Measurements from ENCODE around the gene PNO1.

The PNO1 gene

GRCh38 chr2:68124321-68124720 lies 33.4 kb upstream of the PNO1 start:
- Histone ChIP-seq H3K4me3 (ENCODE audit: low read depth, low read length) (no peak overlapping the region), H3K4me1 (ENCODE audit: control insufficient read depth, insufficient read depth, low read length) (peaks cover 6% of the 10 kb centered on the region; the same call in 1 of the 2 replicates), H3K36me3 (ENCODE audit: control insufficient read depth in 2 of 2, insufficient read depth in 1 of 2, low read length in 2 of 2) (no peaks in the 10 kb centered on the region), H3K27ac (ENCODE audit: extremely low read depth, low read depth, low read length) (no peak overlapping the region), H3K9me3 (ENCODE audit: control insufficient read depth, insufficient read depth, low read depth, low read length) (no peaks in the 10 kb centered on the region)
- ChIA-PET CTCF (interaction anchor here (1.1 to 2.9 kb wide), 3 partner anchors 42 to 317 kb away, joined by 4 to 27 read pairs (median 9); no protein-coding TSS in a partner anchor), POLR2A (no interaction called here)
- TF ChIP-seq ZNF274 (IDR thresholded peaks at IDR 0.05; ENCODE audit: low read length) = no peak
- TF ChIP-seq ZNF274 (tag by site-specific recombination; IDR thresholded peaks at IDR 0.05; ENCODE audit: borderline replicate concordance) = no peak
- TF ChIP-seq ZNF2 (tag by site-specific recombination; IDR thresholded peaks at IDR 0.05) = no peak
- TF ChIP-seq PBX3 (CRISPR knock-in tag; IDR thresholded peaks at IDR 0.05) = no peak
- TF ChIP-seq ZBTB21 (tag by site-specific recombination; IDR thresholded peaks at IDR 0.05) = no peak
- TF ChIP-seq ZBTB17 (tag by site-specific recombination; IDR thresholded peaks at IDR 0.05) = no peak
- no peak for TF ChIP-seq OSR2 (tag by site-specific recombination; IDR thresholded peaks at IDR 0.05)
- TF ChIP-seq REST (tag by site-specific recombination; IDR thresholded peaks at IDR 0.05) = no peak
- no peak for TF ChIP-seq ZBTB8A (tag by site-specific recombination; IDR thresholded peaks at IDR 0.05)

GRCh38 chr2:68125821-68126220 lies 31.9 kb upstream of the PNO1 start:
- ChIA-PET POLR2A (interaction anchor here (0.6 kb wide), 1 partner anchor 57 kb away, joined by 3 read pairs; no protein-coding TSS in a partner anchor), CTCF (interaction anchor here (0.6 to 1.2 kb wide), 2 partner anchors 167 to 232 kb away, joined by 3 to 7 read pairs; no protein-coding TSS in a partner anchor)
- peaks cover 4% of the 10 kb centered on the region; the same call in 1 of the 2 replicates for H3K4me1 ChIP-seq (ENCODE audit: control insufficient read depth, insufficient read depth, low read length)
- no peak overlapping the region for H3K27ac ChIP-seq (ENCODE audit: extremely low read depth, low read depth, low read length)
- TF ChIP-seq ZNF473 (tag by site-specific recombination; IDR thresholded peaks at IDR 0.05) (no peak), ZNF549 (tag by site-specific recombination; IDR thresholded peaks at IDR 0.05) (no peak), ZNF596 (tag by site-specific recombination; IDR thresholded peaks at IDR 0.05) (no peak), PRDM2 (tag by site-specific recombination; IDR thresholded peaks at IDR 0.05; ENCODE audit: borderline replicate concordance) (no peak), RBAK (tag by site-specific recombination; IDR thresholded peaks at IDR 0.05) (no peak), ZFP37 (tag by site-specific recombination; IDR thresholded peaks at IDR 0.05) (no peak), ZNF558 (tag by site-specific recombination; IDR thresholded peaks at IDR 0.05) (no peak), TRIM28 (IDR thresholded peaks at IDR 0.05; ENCODE audit: borderline replicate concordance, low read length) (no peak), ZNF792 (tag by site-specific recombination; IDR thresholded peaks at IDR 0.05) (no peak), ZNF544 (tag by site-specific recombination; IDR thresholded peaks at IDR 0.05) (no peak), ELK4 (IDR thresholded peaks at IDR 0.05; ENCODE audit: borderline replicate concordance, low read depth, low read length) (no peak), ZNF362 (tag by site-specific recombination; IDR thresholded peaks at IDR 0.05) (no peak), ZNF211 (tag by site-specific recombination; IDR thresholded peaks at IDR 0.05; ENCODE audit: low read depth) (no peak), SP2 (tag by site-specific recombination; IDR thresholded peaks at IDR 0.05) (no peak), HOXA7 (CRISPR knock-in tag; IDR thresholded peaks at IDR 0.05; ENCODE audit: borderline replicate concordance) (no peak)
- no peak overlapping the region for H3K4me3 ChIP-seq (ENCODE audit: low read depth, low read length)
- H3K9me3 ChIP-seq (ENCODE audit: control insufficient read depth, insufficient read depth, low read depth, low read length) = no peaks in the 10 kb centered on the region
- no peaks in the 10 kb centered on the region for H3K36me3 ChIP-seq (ENCODE audit: control insufficient read depth in 2 of 2, insufficient read depth in 1 of 2, low read length in 2 of 2)
